ENCODE measurements around the gene ARHGAP18. TPM values are rescaled to one million over a fixed set of nuclear protein-coding genes. Genes with fewer than 3 reads are reported as not detected.

Gene ARHGAP18
- polyA plus RNA-seq, 1 donor: 52.8 TPM

- DNase-seq: no peak
- no peaks in the 10 kb centered on the region for H3K27me3 ChIP-seq (ENCODE audit: control insufficient read depth, insufficient read depth, low read length)
- peaks cover 25% of the 10 kb centered on the region for H3K4me1 ChIP-seq (ENCODE audit: control insufficient read depth, insufficient read depth, low read length)
- no CpG with 5 or more reads among the region's 3 CpGs for WGBS (ENCODE audit: insufficient coverage, low lambda C conversion rate)
- H3K27ac ChIP-seq (ENCODE audit: low read length): no peak overlapping the region
- H3K36me3 ChIP-seq (ENCODE audit: control insufficient read depth, insufficient read depth, low read length): no peaks in the 10 kb centered on the region
- H3K4me3 ChIP-seq (ENCODE audit: low read length): no peak overlapping the region
- H3K9me3 ChIP-seq (ENCODE audit: control insufficient read depth, low read depth, low read length): no peaks in the 10 kb centered on the region
These were observed 14.5 kb downstream of the ARHGAP18 start for GRCh38 chr6:129695373-129696027.

GRCh38 chr6:129694036-129694435, 15.9 kb downstream of the ARHGAP18 start:
- Histone ChIP-seq H3K4me1 (ENCODE audit: control insufficient read depth, insufficient read depth, low read length) (peaks cover 25% of the 10 kb centered on the region), H3K9me3 (ENCODE audit: control insufficient read depth, low read depth, low read length) (no peaks in the 10 kb centered on the region), H3K27me3 (ENCODE audit: control insufficient read depth, insufficient read depth, low read length) (no peaks in the 10 kb centered on the region), H3K36me3 (ENCODE audit: control insufficient read depth, insufficient read depth, low read length) (no peaks in the 10 kb centered on the region), H3K27ac (ENCODE audit: low read length) (no peak overlapping the region), H3K4me3 (ENCODE audit: low read length) (no peak overlapping the region)
- DNase-seq: no peak
- 20% methylated on average over 1 of the region's 2 CpGs for WGBS (ENCODE audit: insufficient coverage, low lambda C conversion rate)

- Histone ChIP-seq H3K27ac (ENCODE audit: low read length) (no peak overlapping the region), H3K27me3 (ENCODE audit: control insufficient read depth, insufficient read depth, low read length) (no peaks in the 10 kb centered on the region), H3K4me3 (ENCODE audit: low read length) (no peak overlapping the region), H3K36me3 (ENCODE audit: control insufficient read depth, insufficient read depth, low read length) (no peaks in the 10 kb centered on the region), H3K9me3 (ENCODE audit: control insufficient read depth, low read depth, low read length) (no peaks in the 10 kb centered on the region), H3K4me1 (ENCODE audit: control insufficient read depth, insufficient read depth, low read length) (peaks cover 25% of the 10 kb centered on the region)
- WGBS (ENCODE audit: insufficient coverage, low lambda C conversion rate): no CpG with 5 or more reads among the region's 2 CpGs
- DNase-seq: no peak
These were observed 17.5 kb downstream of the ARHGAP18 start for GRCh38 chr6:129692467-129692866.

GRCh38 chr6:129691709-129692108, 18.3 kb downstream of the ARHGAP18 start:
- DNase-seq: no peak
- Histone ChIP-seq H3K36me3 (ENCODE audit: control insufficient read depth, insufficient read depth, low read length) (no peaks in the 10 kb centered on the region), H3K4me1 (ENCODE audit: control insufficient read depth, insufficient read depth, low read length) (peaks cover 22% of the 10 kb centered on the region), H3K9me3 (ENCODE audit: control insufficient read depth, low read depth, low read length) (no peaks in the 10 kb centered on the region), H3K4me3 (ENCODE audit: low read length) (no peak overlapping the region), H3K27me3 (ENCODE audit: control insufficient read depth, insufficient read depth, low read length) (no peaks in the 10 kb centered on the region), H3K27ac (ENCODE audit: low read length) (no peak overlapping the region)
- no CpG with 5 or more reads among the region's 1 CpG for WGBS (ENCODE audit: insufficient coverage, low lambda C conversion rate)

- Histone ChIP-seq H3K27ac (ENCODE audit: low read length) (no peak overlapping the region), H3K4me3 (ENCODE audit: low read length) (no peak overlapping the region), H3K36me3 (ENCODE audit: control insufficient read depth, insufficient read depth, low read length) (no peaks in the 10 kb centered on the region), H3K4me1 (ENCODE audit: control insufficient read depth, insufficient read depth, low read length) (peaks cover 18% of the 10 kb centered on the region), H3K9me3 (ENCODE audit: control insufficient read depth, low read depth, low read length) (no peaks in the 10 kb centered on the region), H3K27me3 (ENCODE audit: control insufficient read depth, insufficient read depth, low read length) (no peaks in the 10 kb centered on the region)
- DNase-seq: peak; percentile 32 to 65
- 56% methylated on average over 2 of the region's 5 CpGs for WGBS (ENCODE audit: insufficient coverage, low lambda C conversion rate)
These were observed 18.8 kb downstream of the ARHGAP18 start for GRCh38 chr6:129691043-129691640.

- H3K4me1 ChIP-seq (ENCODE audit: control insufficient read depth, insufficient read depth, low read length): peaks cover 20% of the 10 kb centered on the region
- WGBS (ENCODE audit: insufficient coverage, low lambda C conversion rate): no CpG with 5 or more reads among the region's 7 CpGs
These were observed 22.9 kb downstream of the ARHGAP18 start for GRCh38 chr6:129686941-129687627.

GRCh38 chr6:129685662-129686031, 24.3 kb downstream of the ARHGAP18 start:
- WGBS (ENCODE audit: insufficient coverage, low lambda C conversion rate): no CpG with 5 or more reads among the region's 5 CpGs
- H3K36me3 ChIP-seq (ENCODE audit: control insufficient read depth, insufficient read depth, low read length): no peaks in the 10 kb centered on the region
- H3K27ac ChIP-seq (ENCODE audit: low read length): no peak overlapping the region
- H3K9me3 ChIP-seq (ENCODE audit: control insufficient read depth, low read depth, low read length): no peaks in the 10 kb centered on the region
- no peak overlapping the region for H3K4me3 ChIP-seq (ENCODE audit: low read length)
- DNase-seq: no peak
- no peaks in the 10 kb centered on the region for H3K27me3 ChIP-seq (ENCODE audit: control insufficient read depth, insufficient read depth, low read length)
- peaks cover 12% of the 10 kb centered on the region for H3K4me1 ChIP-seq (ENCODE audit: control insufficient read depth, insufficient read depth, low read length)

More at GRCh38 chr6:129686941-129687627, 22.9 kb downstream of the ARHGAP18 start:
- no peak for DNase-seq
- no peaks in the 10 kb centered on the region for H3K36me3 ChIP-seq (ENCODE audit: control insufficient read depth, insufficient read depth, low read length)
- no peak overlapping the region for H3K27ac ChIP-seq (ENCODE audit: low read length)
- no peaks in the 10 kb centered on the region for H3K9me3 ChIP-seq (ENCODE audit: control insufficient read depth, low read depth, low read length)
- H3K27me3 ChIP-seq (ENCODE audit: control insufficient read depth, insufficient read depth, low read length): no peaks in the 10 kb centered on the region
- H3K4me3 ChIP-seq (ENCODE audit: low read length): no peak overlapping the region

GRCh38 chr6:129684903-129685661, 24.9 kb downstream of the ARHGAP18 start:
- H3K27ac ChIP-seq (ENCODE audit: low read length): peak overlapping the region; percentile 33
- no CpG with 5 or more reads among the region's 8 CpGs for WGBS (ENCODE audit: insufficient coverage, low lambda C conversion rate)
- no peak overlapping the region for H3K4me3 ChIP-seq (ENCODE audit: low read length)
- H3K4me1 ChIP-seq (ENCODE audit: control insufficient read depth, insufficient read depth, low read length): peaks cover 12% of the 10 kb centered on the region
- H3K27me3 ChIP-seq (ENCODE audit: control insufficient read depth, insufficient read depth, low read length): no peaks in the 10 kb centered on the region
- no peaks in the 10 kb centered on the region for H3K36me3 ChIP-seq (ENCODE audit: control insufficient read depth, insufficient read depth, low read length)
- no peak for DNase-seq
- H3K9me3 ChIP-seq (ENCODE audit: control insufficient read depth, low read depth, low read length): no peaks in the 10 kb centered on the region

GRCh38 chr6:129684323-129684884, 25.6 kb downstream of the ARHGAP18 start:
- no peak for DNase-seq
- H3K4me3 ChIP-seq (ENCODE audit: low read length): no peak overlapping the region
- peaks cover 12% of the 10 kb centered on the region for H3K4me1 ChIP-seq (ENCODE audit: control insufficient read depth, insufficient read depth, low read length)
- no peaks in the 10 kb centered on the region for H3K27me3 ChIP-seq (ENCODE audit: control insufficient read depth, insufficient read depth, low read length)
- WGBS (ENCODE audit: insufficient coverage, low lambda C conversion rate): 73% methylated on average over 3 of the region's 6 CpGs
- no peaks in the 10 kb centered on the region for H3K36me3 ChIP-seq (ENCODE audit: control insufficient read depth, insufficient read depth, low read length)
- H3K27ac ChIP-seq (ENCODE audit: low read length): peak overlapping the region; percentile 33
- H3K9me3 ChIP-seq (ENCODE audit: control insufficient read depth, low read depth, low read length): no peaks in the 10 kb centered on the region
